HEK293 (cell line): ENCODE results near the gene DNAH5.

Source experiments
- CTCF ChIA-PET: fragments of 350-600 bp; formaldehyde crosslinking; extraction: SDS; loops from one replicate; lab custom pipeline; 2021; ENCODE audit warnings: antibody characterized with exemption; lab: Yijun Ruan, JAX
- POLR2A ChIA-PET: fragments of 300-600 bp; formaldehyde crosslinking; extraction: SDS; loops from one replicate; lab custom pipeline; 2020; ENCODE audit warnings: antibody characterized with exemption, inconsistent platforms; lab: Yijun Ruan, JAX
- H3K27ac ChIP-seq: fragments of 200-500 bp; sonication (Bioruptor generic); 2 replicates; pipeline ENCODE4 v1.5.1; 2014; ENCODE audit warnings: low read depth, low read length, control low read depth, inconsistent platforms; ENCODE audit errors: extremely low read depth
- H3K36me3 ChIP-seq, 2 experiments: fragments of 200-500 bp in 1 of 2; sonication (Bioruptor generic) in 1 of 2; 1 replicate in 1 of 2; 2 replicates in 1 of 2; pipeline ENCODE4 v1.5.1; 2014 to 2017; ENCODE audit warnings: inconsistent platforms in 2 of 2, low read length in 2 of 2; ENCODE audit not compliant: control insufficient read depth in 2 of 2, insufficient read depth in 1 of 2
- H3K4me1 ChIP-seq: fragments of 200-500 bp; sonication (Bioruptor generic); 2 replicates; pipeline ENCODE4 v1.5.1; 2014; ENCODE audit warnings: mild to moderate bottlenecking, low read length, inconsistent platforms; ENCODE audit not compliant: control insufficient read depth, insufficient read depth
- H3K4me3 ChIP-seq: 2 replicates; pipeline ENCODE4 v1.5.1; 2011; ENCODE audit warnings: low read depth, mild to moderate bottlenecking, control low read depth, low read length, moderate library complexity
- H3K9me3 ChIP-seq: fragments of 200-500 bp; sonication (Bioruptor generic); 2 replicates; pipeline ENCODE4 v1.5.1; 2014; ENCODE audit warnings: low read depth, low read length, inconsistent platforms; ENCODE audit not compliant: control insufficient read depth, insufficient read depth
- BCL11B ChIP-seq: fragments of 450-650 bp; formaldehyde crosslinking; IDR thresholded peaks from 2 replicates; pipeline ENCODE4 v1.5.1; 2016; ENCODE audit warnings: low read depth, missing biosample characterization, missing genetic modification characterization
- HOXD13 ChIP-seq: sonication (generic); formaldehyde crosslinking; IDR thresholded peaks from 2 replicates; pipeline ENCODE4 v1.8.0; 2022; ENCODE audit warnings: missing genetic modification reagents, borderline replicate concordance
- KLF8 ChIP-seq: fragments of 450-650 bp; formaldehyde crosslinking; IDR thresholded peaks from 2 replicates; pipeline ENCODE4 v1.5.1; 2016; ENCODE audit warnings: missing biosample characterization, missing genetic modification characterization
- ZBTB8A ChIP-seq: fragments of 450-650 bp; formaldehyde crosslinking; IDR thresholded peaks from 2 replicates; pipeline ENCODE4 v1.5.1; 2016; ENCODE audit warnings: missing biosample characterization, missing genetic modification characterization
- ZNF16 ChIP-seq: fragments of 450-650 bp; formaldehyde crosslinking; IDR thresholded peaks from 2 replicates; pipeline ENCODE4 v1.5.1; 2016; ENCODE audit warnings: low read depth, missing biosample characterization, missing genetic modification characterization
- ZNF221 ChIP-seq: fragments of 450-650 bp; formaldehyde crosslinking; IDR thresholded peaks from 2 replicates; pipeline ENCODE4 v1.5.1; 2017; ENCODE audit warnings: missing biosample characterization, missing genetic modification characterization, borderline replicate concordance
- ZNF394 ChIP-seq: fragments of 450-650 bp; formaldehyde crosslinking; IDR thresholded peaks from 2 replicates; pipeline ENCODE4 v1.5.1; 2016; ENCODE audit warnings: missing biosample characterization, missing genetic modification characterization, mild to moderate bottlenecking, moderate library complexity, borderline replicate concordance
- ZNF501 ChIP-seq: fragments of 450-650 bp; formaldehyde crosslinking; IDR thresholded peaks from 2 replicates; pipeline ENCODE4 v1.5.1; 2016; ENCODE audit warnings: missing biosample characterization, missing genetic modification characterization
- ZNF677 ChIP-seq: fragments of 450-650 bp; IDR thresholded peaks from 2 replicates; pipeline ENCODE4 v1.5.0; 2018; ENCODE audit warnings: missing biosample characterization, mild to moderate bottlenecking, missing genetic modification characterization, moderate library complexity
- ZNF701 ChIP-seq: fragments of 450-650 bp; formaldehyde crosslinking; IDR thresholded peaks from 2 replicates; pipeline ENCODE4 v1.5.1; 2016; ENCODE audit warnings: missing biosample characterization, missing genetic modification characterization
- ZSCAN16 ChIP-seq: fragments of 450-650 bp; formaldehyde crosslinking; IDR thresholded peaks from 2 replicates; pipeline ENCODE4 v1.5.1; 2016; ENCODE audit warnings: missing biosample characterization, missing genetic modification characterization
- ZSCAN30 ChIP-seq: fragments of 450-650 bp; IDR thresholded peaks from 2 replicates; pipeline ENCODE4 v1.5.1; 2018; ENCODE audit warnings: missing biosample characterization, mild to moderate bottlenecking, missing genetic modification characterization, moderate library complexity
- TF ChIP-seq, protein P1 (sequence below): fragments of 450-650 bp; formaldehyde crosslinking; IDR thresholded peaks from 2 replicates; pipeline ENCODE4 v1.5.0; 2017; ENCODE audit warnings: missing biosample characterization, missing genetic modification characterization, borderline replicate concordance
- TF ChIP-seq, protein P2 (sequence below): fragments of 450-650 bp; formaldehyde crosslinking; IDR thresholded peaks from 2 replicates; pipeline ENCODE4 v1.5.1; 2016; ENCODE audit warnings: missing biosample characterization, missing genetic modification characterization
- TF ChIP-seq, protein P3 (sequence below): fragments of 450-650 bp; formaldehyde crosslinking; IDR thresholded peaks from 2 replicates; pipeline ENCODE4 v1.5.1; 2016; ENCODE audit warnings: missing biosample characterization, missing genetic modification characterization
- TF ChIP-seq, protein P4 (sequence below): fragments of 450-650 bp; formaldehyde crosslinking; IDR thresholded peaks from 2 replicates; pipeline ENCODE4 v1.5.1; 2016; ENCODE audit warnings: missing biosample characterization, missing genetic modification characterization, borderline replicate concordance
- TF ChIP-seq, protein P5 (sequence below): fragments of 450-650 bp; formaldehyde crosslinking; IDR thresholded peaks from 2 replicates; pipeline ENCODE4 v1.5.1; 2016; ENCODE audit warnings: missing biosample characterization, missing genetic modification characterization
- TF ChIP-seq, protein P6 (sequence below): IDR thresholded peaks from 2 replicates; pipeline ENCODE4 v1.6.1; 2011; ENCODE audit warnings: mild to moderate bottlenecking, low read depth, low read length, borderline replicate concordance

The DNAH5 gene

DNA sequence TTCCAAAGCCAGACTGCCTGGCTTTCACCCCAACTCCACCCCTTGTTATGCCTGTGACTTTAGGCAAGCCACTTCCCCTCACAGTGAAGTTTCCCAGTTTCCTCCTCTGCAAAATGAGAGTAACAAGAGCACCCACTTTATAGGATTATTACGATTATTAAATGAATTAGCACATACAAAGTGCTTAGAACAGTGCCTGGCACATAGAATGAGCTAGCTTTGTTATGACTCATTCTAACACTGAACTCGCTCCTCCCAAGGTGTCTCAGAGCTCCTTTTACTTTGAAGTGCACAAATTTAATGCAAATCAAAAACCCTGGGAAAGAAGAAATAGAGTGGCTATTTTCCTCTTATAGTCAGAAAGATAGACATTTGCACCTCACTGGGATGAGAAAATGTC lies 34.3 kb downstream of the DNAH5 start:
- H3K4me3 ChIP-seq = no peak overlapping the region
- no peaks in the 10 kb centered on the region for H3K4me1 ChIP-seq
- TF ChIP-seq ZNF677 (tag by site-specific recombination) (no peak), ZNF221 (no peak), ZSCAN30 (tag by site-specific recombination) (no peak), HOXD13 (CRISPR knock-in tag) (no peak), ZNF501 (tag by site-specific recombination) (no peak), ZNF701 (tag by site-specific recombination) (no peak)
- TF ChIP-seq, protein P1, sequence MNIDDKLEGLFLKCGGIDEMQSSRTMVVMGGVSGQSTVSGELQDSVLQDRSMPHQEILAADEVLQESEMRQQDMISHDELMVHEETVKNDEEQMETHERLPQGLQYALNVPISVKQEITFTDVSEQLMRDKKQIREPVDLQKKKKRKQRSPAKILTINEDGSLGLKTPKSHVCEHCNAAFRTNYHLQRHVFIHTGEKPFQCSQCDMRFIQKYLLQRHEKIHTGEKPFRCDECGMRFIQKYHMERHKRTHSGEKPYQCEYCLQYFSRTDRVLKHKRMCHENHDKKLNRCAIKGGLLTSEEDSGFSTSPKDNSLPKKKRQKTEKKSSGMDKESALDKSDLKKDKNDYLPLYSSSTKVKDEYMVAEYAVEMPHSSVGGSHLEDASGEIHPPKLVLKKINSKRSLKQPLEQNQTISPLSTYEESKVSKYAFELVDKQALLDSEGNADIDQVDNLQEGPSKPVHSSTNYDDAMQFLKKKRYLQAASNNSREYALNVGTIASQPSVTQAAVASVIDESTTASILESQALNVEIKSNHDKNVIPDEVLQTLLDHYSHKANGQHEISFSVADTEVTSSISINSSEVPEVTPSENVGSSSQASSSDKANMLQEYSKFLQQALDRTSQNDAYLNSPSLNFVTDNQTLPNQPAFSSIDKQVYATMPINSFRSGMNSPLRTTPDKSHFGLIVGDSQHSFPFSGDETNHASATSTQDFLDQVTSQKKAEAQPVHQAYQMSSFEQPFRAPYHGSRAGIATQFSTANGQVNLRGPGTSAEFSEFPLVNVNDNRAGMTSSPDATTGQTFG (tag by site-specific recombination) = no peak
- TF ChIP-seq, protein P2, sequence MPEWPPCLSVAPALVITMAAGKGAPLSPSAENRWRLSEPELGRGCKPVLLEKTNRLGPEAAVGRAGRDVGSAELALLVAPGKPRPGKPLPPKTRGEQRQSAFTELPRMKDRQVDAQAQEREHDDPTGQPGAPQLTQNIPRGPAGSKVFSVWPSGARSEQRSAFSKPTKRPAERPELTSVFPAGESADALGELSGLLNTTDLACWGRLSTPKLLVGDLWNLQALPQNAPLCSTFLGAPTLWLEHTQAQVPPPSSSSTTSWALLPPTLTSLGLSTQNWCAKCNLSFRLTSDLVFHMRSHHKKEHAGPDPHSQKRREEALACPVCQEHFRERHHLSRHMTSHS = no peak
- TF ChIP-seq, protein P3, sequence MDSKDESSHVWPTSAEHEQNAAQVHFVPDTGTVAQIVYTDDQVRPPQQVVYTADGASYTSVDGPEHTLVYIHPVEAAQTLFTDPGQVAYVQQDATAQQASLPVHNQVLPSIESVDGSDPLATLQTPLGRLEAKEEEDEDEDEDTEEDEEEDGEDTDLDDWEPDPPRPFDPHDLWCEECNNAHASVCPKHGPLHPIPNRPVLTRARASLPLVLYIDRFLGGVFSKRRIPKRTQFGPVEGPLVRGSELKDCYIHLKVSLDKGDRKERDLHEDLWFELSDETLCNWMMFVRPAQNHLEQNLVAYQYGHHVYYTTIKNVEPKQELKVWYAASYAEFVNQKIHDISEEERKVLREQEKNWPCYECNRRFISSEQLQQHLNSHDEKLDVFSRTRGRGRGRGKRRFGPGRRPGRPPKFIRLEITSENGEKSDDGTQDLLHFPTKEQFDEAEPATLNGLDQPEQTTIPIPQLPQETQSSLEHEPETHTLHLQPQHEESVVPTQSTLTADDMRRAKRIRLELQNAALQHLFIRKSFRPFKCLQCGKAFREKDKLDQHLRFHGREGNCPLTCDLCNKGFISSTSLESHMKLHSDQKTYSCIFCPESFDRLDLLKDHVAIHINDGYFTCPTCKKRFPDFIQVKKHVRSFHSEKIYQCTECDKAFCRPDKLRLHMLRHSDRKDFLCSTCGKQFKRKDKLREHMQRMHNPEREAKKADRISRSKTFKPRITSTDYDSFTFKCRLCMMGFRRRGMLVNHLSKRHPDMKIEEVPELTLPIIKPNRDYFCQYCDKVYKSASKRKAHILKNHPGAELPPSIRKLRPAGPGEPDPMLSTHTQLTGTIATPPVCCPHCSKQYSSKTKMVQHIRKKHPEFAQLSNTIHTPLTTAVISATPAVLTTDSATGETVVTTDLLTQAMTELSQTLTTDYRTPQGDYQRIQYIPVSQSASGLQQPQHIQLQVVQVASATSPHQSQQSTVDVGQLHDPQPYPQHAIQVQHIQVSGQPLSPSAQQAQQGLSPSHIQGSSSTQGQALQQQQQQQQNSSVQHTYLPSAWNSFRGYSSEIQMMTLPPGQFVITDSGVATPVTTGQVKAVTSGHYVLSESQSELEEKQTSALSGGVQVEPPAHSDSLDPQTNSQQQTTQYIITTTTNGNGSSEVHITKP (tag by site-specific recombination) = no peak
- ChIA-PET POLR2A (no interaction called here), CTCF (interaction anchor here (0.6 to 1.1 kb wide), 2 partner anchors 466 to 1216 kb away, joined by 3 read pairs; no protein-coding TSS in a partner anchor)
- H3K27ac ChIP-seq = no peak overlapping the region
- no peaks in the 10 kb centered on the region for H3K36me3 ChIP-seq
- no peaks in the 10 kb centered on the region for H3K9me3 ChIP-seq

DNA sequence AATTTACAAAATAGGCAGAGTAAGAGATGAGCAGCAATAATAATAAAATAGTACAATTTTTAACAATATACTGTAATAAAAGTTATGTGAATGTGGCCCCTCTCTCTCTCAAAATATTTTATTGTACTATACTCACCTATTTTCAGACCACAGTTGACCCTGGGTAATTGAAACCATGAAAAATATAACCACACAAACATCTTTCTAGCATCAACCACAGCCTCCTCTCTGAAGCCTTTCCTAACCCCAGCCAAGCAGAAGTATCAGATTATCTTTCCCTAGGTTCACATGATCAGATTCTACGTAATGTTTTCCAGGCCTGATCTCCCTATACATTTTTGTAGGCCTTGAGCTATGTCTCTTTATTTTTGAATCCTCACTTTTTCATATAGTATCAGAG lies 35.2 kb downstream of the DNAH5 start:
- Histone ChIP-seq H3K9me3 (no peaks in the 10 kb centered on the region), H3K4me3 (no peak overlapping the region), H3K4me1 (no peaks in the 10 kb centered on the region), H3K36me3 (no peaks in the 10 kb centered on the region), H3K27ac (no peak overlapping the region)
- ChIA-PET POLR2A (no interaction called here), CTCF (no interaction called here)
- TF ChIP-seq ZNF16 (tag by site-specific recombination) (no peak), ZBTB8A (tag by site-specific recombination) (no peak), BCL11B (tag by site-specific recombination) (no peak), KLF8 (tag by site-specific recombination) (no peak), ZSCAN16 (tag by site-specific recombination) (no peak), ZNF394 (tag by site-specific recombination) (no peak)
- TF ChIP-seq, protein P4, sequence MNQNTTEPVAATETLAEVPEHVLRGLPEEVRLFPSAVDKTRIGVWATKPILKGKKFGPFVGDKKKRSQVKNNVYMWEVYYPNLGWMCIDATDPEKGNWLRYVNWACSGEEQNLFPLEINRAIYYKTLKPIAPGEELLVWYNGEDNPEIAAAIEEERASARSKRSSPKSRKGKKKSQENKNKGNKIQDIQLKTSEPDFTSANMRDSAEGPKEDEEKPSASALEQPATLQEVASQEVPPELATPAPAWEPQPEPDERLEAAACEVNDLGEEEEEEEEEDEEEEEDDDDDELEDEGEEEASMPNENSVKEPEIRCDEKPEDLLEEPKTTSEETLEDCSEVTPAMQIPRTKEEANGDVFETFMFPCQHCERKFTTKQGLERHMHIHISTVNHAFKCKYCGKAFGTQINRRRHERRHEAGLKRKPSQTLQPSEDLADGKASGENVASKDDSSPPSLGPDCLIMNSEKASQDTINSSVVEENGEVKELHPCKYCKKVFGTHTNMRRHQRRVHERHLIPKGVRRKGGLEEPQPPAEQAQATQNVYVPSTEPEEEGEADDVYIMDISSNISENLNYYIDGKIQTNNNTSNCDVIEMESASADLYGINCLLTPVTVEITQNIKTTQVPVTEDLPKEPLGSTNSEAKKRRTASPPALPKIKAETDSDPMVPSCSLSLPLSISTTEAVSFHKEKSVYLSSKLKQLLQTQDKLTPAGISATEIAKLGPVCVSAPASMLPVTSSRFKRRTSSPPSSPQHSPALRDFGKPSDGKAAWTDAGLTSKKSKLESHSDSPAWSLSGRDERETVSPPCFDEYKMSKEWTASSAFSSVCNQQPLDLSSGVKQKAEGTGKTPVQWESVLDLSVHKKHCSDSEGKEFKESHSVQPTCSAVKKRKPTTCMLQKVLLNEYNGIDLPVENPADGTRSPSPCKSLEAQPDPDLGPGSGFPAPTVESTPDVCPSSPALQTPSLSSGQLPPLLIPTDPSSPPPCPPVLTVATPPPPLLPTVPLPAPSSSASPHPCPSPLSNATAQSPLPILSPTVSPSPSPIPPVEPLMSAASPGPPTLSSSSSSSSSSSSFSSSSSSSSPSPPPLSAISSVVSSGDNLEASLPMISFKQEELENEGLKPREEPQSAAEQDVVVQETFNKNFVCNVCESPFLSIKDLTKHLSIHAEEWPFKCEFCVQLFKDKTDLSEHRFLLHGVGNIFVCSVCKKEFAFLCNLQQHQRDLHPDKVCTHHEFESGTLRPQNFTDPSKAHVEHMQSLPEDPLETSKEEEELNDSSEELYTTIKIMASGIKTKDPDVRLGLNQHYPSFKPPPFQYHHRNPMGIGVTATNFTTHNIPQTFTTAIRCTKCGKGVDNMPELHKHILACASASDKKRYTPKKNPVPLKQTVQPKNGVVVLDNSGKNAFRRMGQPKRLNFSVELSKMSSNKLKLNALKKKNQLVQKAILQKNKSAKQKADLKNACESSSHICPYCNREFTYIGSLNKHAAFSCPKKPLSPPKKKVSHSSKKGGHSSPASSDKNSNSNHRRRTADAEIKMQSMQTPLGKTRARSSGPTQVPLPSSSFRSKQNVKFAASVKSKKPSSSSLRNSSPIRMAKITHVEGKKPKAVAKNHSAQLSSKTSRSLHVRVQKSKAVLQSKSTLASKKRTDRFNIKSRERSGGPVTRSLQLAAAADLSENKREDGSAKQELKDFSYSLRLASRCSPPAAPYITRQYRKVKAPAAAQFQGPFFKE (tag by site-specific recombination) = no peak
- TF ChIP-seq, protein P2 = no peak
- TF ChIP-seq, protein P5, sequence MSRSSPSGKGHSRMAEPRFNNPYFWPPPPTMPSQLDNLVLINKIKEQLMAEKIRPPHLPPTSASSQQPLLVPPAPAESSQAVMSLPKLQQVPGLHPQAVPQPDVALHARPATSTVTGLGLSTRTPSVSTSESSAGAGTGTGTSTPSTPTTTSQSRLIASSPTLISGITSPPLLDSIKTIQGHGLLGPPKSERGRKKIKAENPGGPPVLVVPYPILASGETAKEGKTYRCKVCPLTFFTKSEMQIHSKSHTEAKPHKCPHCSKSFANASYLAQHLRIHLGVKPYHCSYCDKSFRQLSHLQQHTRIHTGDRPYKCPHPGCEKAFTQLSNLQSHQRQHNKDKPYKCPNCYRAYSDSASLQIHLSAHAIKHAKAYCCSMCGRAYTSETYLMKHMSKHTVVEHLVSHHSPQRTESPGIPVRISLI (tag by site-specific recombination) = no peak
- TF ChIP-seq, protein P6, sequence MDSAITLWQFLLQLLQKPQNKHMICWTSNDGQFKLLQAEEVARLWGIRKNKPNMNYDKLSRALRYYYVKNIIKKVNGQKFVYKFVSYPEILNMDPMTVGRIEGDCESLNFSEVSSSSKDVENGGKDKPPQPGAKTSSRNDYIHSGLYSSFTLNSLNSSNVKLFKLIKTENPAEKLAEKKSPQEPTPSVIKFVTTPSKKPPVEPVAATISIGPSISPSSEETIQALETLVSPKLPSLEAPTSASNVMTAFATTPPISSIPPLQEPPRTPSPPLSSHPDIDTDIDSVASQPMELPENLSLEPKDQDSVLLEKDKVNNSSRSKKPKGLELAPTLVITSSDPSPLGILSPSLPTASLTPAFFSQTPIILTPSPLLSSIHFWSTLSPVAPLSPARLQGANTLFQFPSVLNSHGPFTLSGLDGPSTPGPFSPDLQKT = no peak
